Activated CD4-positive, CD25-positive, alpha-beta regulatory T cell (primary cell): ENCODE measurements around the gene NLRC3.

Source experiments
- DNase-seq, 4 experiments: peaks; one replicate each; lab custom pipeline; 2025; lab: John Stamatoyannopoulos, UW

NLRC3 gene

GRCh38 chr16:3597226-3597625, 20.0 kb upstream of the NLRC3 start:
- DNase-seq, result no peak

GRCh38 chr16:3596101-3596861, 19.1 kb upstream of the NLRC3 start:
- no peak for DNase-seq

GRCh38 chr16:3595521-3596021, 18.4 kb upstream of the NLRC3 start:
- DNase-seq, result no peak

- DNase-seq, result no peak
Measured at GRCh38 chr16:3595110-3595486, 17.9 kb upstream of the NLRC3 start.

- DNase-seq, result no peak
Measured at GRCh38 chr16:3594316-3595109, 17.3 kb upstream of the NLRC3 start.

GRCh38 chr16:3592559-3592958, 15.4 kb upstream of the NLRC3 start:
- no peak for DNase-seq

- DNase-seq, result no peak
Measured at GRCh38 chr16:3591991-3592390, 14.8 kb upstream of the NLRC3 start.

GRCh38 chr16:3591436-3591803, 14.2 kb upstream of the NLRC3 start:
- DNase-seq, result no peak

- no peak for DNase-seq
Measured at GRCh38 chr16:3590736-3591435, 13.7 kb upstream of the NLRC3 start.

- no peak for DNase-seq
Measured at GRCh38 chr16:3589991-3590701, 12.9 kb upstream of the NLRC3 start.

- no peak for DNase-seq
Measured at GRCh38 chr16:3589441-3589921, 12.3 kb upstream of the NLRC3 start.

GRCh38 chr16:3589001-3589400, 11.8 kb upstream of the NLRC3 start:
- no peak for DNase-seq

GRCh38 chr16:3587547-3588110, 10.4 kb upstream of the NLRC3 start:
- DNase-seq, result no peak

- no peak for DNase-seq
Measured at GRCh38 chr16:3584412-3584811, 7.2 kb upstream of the NLRC3 start.

- no peak for DNase-seq
Measured at GRCh38 chr16:3583303-3584038, 6.3 kb upstream of the NLRC3 start.

GRCh38 chr16:3582276-3583165, 5.3 kb upstream of the NLRC3 start:
- no peak for DNase-seq

GRCh38 chr16:3581392-3581791, 4.2 kb upstream of the NLRC3 start:
- no peak for DNase-seq

GRCh38 chr16:3580686-3581085, 3.5 kb upstream of the NLRC3 start:
- no peak for DNase-seq

GRCh38 chr16:3580251-3580651, 3.0 kb upstream of the NLRC3 start:
- no peak for DNase-seq

GRCh38 chr16:3579776-3580175, 2.6 kb upstream of the NLRC3 start:
- no peak for DNase-seq
